BJ (cell line): ENCODE results near the gene ENTPD2. TPM values are rescaled to one million over a fixed set of nuclear protein-coding genes. Genes with fewer than 3 reads are reported as not detected.

Experiments
- CTCF ChIA-PET: fragments of 350-600 bp; formaldehyde crosslinking; extraction: SDS; loops from one replicate; lab custom pipeline; 2021; ENCODE audit warnings: antibody characterized with exemption, inconsistent platforms; lab: Yijun Ruan, JAX
- POLR2A ChIA-PET: fragments of 300-600 bp; sonication (Branson Sonifier 250); formaldehyde crosslinking; extraction: SDS; loops from one replicate; lab custom pipeline; 2021; ENCODE audit warnings: antibody characterized with exemption; lab: Charles Lee
- DNase-seq: peaks from one replicate; pipeline ENCODE4 v3.0.0-alpha.2; 2011; ENCODE audit warnings: low read depth
- H3K27me3 ChIP-seq: 2 replicates; pipeline ENCODE4 v1.6.0; 2011; ENCODE audit warnings: low read length; ENCODE audit not compliant: control insufficient read depth, insufficient read depth
- H3K36me3 ChIP-seq: 2 replicates; pipeline ENCODE4 v1.5.1; 2011; ENCODE audit warnings: low read length; ENCODE audit not compliant: control insufficient read depth, insufficient read depth
- H3K4me3 ChIP-seq: 2 replicates; pipeline ENCODE4 v1.5.1; 2011; ENCODE audit warnings: low read depth, mild to moderate bottlenecking, control low read depth, low read length
- polyA plus RNA-seq: library from polyadenylated mRNA; depleted of rRNA; stranded (reverse); fragments of >200 nt; gene quantifications from 2 replicates; pipeline ENCODE4 v1.2.3, GENCODE V29; 2011
- TF ChIP-seq, protein P1 (sequence below): IDR thresholded peaks from 2 replicates; pipeline ENCODE4 v1.5.1; 2011; ENCODE audit warnings: low read depth, mild to moderate bottlenecking, control low read depth, inconsistent platforms, low read length, moderate library complexity; ENCODE audit not compliant: insufficient read depth

ENTPD2 gene
- polyA plus RNA-seq, 1 experiment, result not detected

DNA sequence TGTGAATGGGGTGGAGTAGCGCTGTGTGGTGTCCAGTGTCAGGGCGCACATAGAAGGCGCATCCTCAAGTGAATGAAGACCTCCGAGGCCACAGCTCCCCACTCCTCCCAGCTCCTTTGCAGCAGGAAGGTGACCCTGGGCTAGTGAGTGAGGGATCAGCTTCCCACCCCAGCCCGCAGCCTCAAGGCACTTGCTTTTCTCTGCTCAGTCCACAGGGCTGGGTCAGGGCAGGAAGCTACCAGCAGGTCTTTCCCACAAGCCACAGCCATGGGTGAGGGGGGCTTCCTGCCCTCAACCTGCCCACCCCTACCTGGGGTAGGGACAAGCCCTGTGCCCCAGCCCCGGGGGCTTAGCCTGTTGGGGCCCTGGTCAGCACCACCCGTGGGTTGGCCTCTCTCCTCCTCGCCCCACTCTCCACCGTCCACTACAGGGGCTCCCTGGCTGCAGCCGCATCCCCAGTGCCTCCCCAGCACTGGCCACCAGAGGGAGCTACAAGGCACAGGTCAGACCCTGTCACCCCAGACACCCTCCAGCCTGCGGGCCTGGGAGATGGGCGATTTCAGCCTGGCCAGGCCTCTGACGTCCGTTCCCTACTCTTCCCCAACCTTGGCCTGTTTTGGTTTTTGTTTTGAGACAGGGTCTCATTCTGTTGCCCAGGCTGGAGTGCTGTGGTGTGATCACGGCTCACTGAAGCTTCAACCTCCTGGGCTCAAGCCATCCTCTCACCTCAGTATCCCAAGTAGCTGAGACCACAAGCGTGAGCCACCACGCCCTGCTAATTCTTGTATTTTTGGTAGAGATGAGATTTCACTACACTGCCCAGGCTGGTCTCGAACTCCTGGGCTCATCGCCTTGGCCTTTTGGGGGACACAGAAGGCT lies 24.6 kb downstream of the ENTPD2 start:
- Histone ChIP-seq H3K4me3 (no peak overlapping the region; the same call in 1 of the 2 replicates), H3K27me3 (no peaks in the 10 kb centered on the region), H3K36me3 (no peaks in the 10 kb centered on the region; the same call in 1 of the 2 replicates)
- POLR2A ChIA-PET, result interaction anchor here (0.6 kb wide), 1 partner anchor 182 kb away, joined by 5 read pairs; no protein-coding TSS in a partner anchor
- CTCF ChIA-PET, result interaction anchor here (0.6 to 3.3 kb wide), 64 partner anchors 9 to 300 kb away, joined by 3 to 48 read pairs (median 4); partner anchors contain the start of genes AJM1, CLIC3, MAN1B1 and NPDC1
- TF ChIP-seq, protein P1, sequence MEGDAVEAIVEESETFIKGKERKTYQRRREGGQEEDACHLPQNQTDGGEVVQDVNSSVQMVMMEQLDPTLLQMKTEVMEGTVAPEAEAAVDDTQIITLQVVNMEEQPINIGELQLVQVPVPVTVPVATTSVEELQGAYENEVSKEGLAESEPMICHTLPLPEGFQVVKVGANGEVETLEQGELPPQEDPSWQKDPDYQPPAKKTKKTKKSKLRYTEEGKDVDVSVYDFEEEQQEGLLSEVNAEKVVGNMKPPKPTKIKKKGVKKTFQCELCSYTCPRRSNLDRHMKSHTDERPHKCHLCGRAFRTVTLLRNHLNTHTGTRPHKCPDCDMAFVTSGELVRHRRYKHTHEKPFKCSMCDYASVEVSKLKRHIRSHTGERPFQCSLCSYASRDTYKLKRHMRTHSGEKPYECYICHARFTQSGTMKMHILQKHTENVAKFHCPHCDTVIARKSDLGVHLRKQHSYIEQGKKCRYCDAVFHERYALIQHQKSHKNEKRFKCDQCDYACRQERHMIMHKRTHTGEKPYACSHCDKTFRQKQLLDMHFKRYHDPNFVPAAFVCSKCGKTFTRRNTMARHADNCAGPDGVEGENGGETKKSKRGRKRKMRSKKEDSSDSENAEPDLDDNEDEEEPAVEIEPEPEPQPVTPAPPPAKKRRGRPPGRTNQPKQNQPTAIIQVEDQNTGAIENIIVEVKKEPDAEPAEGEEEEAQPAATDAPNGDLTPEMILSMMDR, result peak; percentile 95
- no peak for DNase-seq

DNA sequence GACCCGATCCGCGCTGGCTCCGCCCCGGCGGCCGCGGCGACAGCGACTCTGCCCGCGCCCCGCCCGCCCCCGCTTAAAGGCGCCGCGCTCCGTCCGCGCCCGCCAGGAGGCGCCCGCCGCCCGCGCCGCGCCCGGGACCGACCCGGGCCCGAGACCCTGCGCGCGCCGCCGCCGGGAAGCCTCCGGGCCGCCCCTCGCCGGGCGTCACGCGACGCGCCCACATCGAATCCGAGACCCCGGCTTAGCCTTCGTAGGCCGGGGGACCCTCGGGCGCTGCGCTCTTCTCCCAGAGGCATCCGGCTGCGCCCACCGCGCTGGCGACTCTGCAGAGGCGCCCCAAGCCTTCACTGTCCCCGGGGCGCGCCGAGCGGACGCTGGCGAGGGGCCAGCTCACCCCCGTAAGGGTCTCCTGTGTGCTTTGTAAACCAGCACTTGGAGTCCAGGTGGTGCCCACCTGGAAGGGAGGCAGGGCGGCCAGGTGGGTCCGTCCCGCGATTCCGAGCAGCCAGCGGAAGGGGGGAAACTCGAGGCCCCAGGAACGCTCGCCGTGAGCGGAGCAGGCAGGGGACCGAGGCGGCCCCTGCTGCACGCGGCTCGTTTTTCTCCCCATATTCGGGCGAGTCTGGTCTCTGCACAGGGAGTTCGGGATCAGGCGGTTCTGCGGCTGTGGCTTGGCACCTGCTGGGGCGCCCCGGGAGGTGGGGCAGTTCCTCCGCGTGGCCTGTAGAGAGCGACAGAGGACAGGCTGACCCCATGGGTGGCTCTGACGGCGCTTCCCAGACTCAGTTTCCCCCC lies 25.4 kb downstream of the ENTPD2 start:
- CTCF ChIA-PET, result interaction anchor here (0.7 to 10.7 kb wide), 57 partner anchors 8 to 299 kb away, joined by 3 to 50 read pairs (median 5); partner anchors contain the start of genes AJM1, CLIC3, MAN1B1 and NPDC1
- Histone ChIP-seq H3K36me3 (no peaks in the 10 kb centered on the region; the same call in 1 of the 2 replicates), H3K4me3 (peak overlapping the region; percentile 64), H3K27me3 (no peaks in the 10 kb centered on the region)
- POLR2A ChIA-PET, result no interaction called here
- DNase-seq, result no peak
- TF ChIP-seq, protein P1, result peak; percentile 35

DNA sequence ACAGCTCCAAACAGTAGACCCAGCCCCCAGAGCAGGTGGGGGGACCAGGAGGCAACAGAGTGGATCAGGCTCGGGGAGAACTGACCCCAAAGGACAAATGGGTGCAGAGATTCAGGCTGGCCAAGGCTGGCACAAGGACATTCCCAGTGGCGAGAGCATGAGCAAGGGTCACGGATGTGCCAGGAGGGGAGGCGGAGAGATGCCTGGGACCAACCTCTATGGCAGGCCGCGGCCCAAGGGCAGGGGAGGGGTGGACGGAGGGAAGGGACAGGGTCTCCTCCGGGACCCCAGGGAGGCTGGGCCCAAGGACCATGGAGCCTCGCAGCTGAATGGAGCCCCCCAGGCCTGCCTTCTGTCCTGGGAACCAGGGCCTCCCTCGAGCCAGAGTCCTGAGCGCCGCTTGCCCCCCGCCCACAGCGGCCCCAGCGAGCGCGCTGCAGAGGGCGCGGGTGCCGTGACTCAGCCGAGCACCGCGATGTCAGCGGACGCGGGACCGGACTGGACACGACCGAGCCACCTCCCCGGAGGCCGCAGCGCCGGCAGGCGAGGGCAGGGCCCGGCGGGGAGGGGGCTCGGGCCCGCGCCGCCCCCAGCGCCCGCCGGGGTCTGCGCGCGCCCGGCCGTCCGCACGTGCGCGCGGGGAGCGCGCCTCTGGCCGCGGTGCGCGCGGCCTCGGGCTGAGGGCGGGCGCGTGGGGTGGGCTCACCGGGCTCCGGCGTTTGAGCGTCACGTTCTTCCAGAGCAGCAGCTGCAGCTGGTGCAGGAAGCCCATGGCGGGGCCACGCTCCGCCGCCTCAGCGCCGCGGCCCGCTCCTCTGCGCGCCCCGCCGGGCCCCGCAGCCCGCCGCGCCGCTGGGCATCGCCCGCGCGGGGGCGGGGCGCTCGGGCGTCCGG lies 26.2 kb downstream of the ENTPD2 start, which contains the start of gene ABCA2:
Gene ABCA2 (minus strand): TSS at position 869 of the 894 bp plus-strand sequence. CDS start 97 bp downstream, at position 772.
- POLR2A ChIA-PET, result interaction anchor here (0.6 kb wide), 1 partner anchor 43 kb away, joined by 3 read pairs; no protein-coding TSS in a partner anchor
- no peaks in the 10 kb centered on the region; the same call in 1 of the 2 replicates for H3K36me3 ChIP-seq
- no peak for DNase-seq
- no peaks in the 10 kb centered on the region for H3K27me3 ChIP-seq
- H3K4me3 ChIP-seq, result peak within 1 kb of the TSS; percentile 64
- CTCF ChIA-PET, result interaction anchor here (0.7 to 10.7 kb wide), 18 partner anchors 8 to 235 kb away, joined by 3 to 50 read pairs (median 6); partner anchors contain the start of genes AJM1, CLIC3, RNF224 and SAPCD2
- TF ChIP-seq, protein P1, result no peak

DNA sequence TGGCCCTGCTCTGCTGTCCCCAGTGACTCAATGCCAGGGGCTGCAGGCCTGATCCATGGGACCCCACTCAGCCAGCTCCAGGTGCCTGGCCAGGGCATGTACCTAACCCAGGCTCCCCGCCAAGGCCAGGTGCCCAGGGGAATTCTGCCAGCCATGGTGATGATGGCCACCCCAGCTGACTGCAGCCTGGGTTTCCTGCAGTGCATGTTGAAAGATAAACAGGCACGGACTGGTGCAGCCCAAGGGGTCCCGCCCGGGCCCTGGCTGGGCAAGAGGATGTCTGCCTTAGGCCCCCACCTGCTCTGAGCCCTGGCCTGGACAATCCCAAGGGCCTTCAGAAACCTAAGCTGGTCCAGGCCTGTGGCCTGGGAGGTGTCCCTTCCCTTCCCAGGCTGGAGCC lies 27.0 kb downstream of the ENTPD2 start:
- TF ChIP-seq, protein P1, result no peak
- ChIA-PET POLR2A (no interaction called here), CTCF (interaction anchor here (0.7 to 10.7 kb wide), 10 partner anchors 9 to 238 kb away, joined by 3 to 50 read pairs (median 3); partner anchors contain the start of genes AJM1, CLIC3 and SAPCD2)
- H3K36me3 ChIP-seq, result no peaks in the 10 kb centered on the region; the same call in 1 of the 2 replicates
- H3K4me3 ChIP-seq, result peak overlapping the region; percentile 64
- H3K27me3 ChIP-seq, result no peaks in the 10 kb centered on the region
- DNase-seq, result no peak
